DMS114 treated with DMSO at 0.1 percent for 48 hours (cell line): ENCODE results near the gene SCML2.
"Not testable (repeated sequence)": the region's sequence is repeated elsewhere in the genome, so short reads cannot be mapped to it uniquely, and the experiment has no call there.

Source experiments
- DNase-seq: peaks from one replicate; lab custom pipeline; 2025; ENCODE audit not compliant: unreplicated experiment; lab: John Stamatoyannopoulos, UW

Gene SCML2

DNA sequence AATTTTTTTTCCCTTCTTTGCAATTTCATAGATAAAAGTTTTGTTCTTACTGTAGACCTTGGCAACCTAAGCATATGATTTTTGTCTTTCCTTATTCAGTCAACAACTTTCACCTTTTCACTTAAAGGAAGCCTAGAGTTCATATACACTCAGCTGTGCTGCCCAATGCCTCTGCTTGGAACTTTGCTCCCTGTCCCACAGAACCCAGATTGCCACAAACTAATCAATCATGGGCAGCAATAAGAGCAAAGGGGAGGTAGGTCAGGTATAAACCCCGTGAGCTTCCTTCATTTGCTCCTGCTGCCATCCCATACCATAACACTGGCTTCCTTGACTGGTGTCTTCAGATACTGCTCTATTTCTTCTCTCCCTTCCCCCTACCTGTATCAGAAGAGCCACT, 82.8 kb downstream of the SCML2 start:
- DNase-seq: no peak

DNA sequence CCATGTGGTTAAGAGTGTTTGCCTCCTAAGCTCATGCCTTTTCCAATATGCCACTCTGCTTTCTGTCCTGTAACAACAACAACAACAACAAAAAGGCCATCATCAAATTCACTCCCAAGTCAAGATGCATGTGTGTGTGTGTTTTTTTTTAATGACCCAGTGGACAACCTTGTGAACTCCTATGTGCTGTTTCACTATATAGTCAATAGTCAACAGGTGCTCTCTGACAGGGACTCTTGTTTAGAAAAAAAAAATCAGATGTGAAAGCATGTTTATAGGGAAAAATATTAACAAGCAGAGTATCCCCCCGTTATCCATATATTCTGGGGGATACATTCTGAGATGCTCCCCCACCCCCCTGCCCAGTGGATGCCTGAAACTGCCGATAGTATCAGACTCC, 83.2 kb downstream of the SCML2 start:
- DNase-seq: no peak

DNA sequence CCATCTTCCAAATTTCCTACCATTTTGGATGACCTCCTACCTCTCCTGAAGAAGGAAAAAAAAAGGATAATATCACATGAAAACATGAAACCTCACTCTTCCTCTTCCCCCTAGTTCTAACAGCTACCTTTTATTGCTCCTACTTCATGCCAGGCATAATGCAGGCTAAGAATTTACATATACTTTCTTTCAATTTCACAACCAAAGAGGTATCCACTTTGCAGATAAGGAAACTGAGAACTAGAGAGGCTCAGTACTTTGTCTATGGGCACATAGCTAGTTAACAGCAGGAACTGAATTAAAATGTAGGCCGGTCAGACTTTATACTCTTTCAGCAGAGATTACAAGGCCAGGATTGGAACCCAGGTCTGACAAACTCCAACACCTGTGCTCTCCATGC, 99.4 kb downstream of the SCML2 start:
- DNase-seq: no peak

DNA sequence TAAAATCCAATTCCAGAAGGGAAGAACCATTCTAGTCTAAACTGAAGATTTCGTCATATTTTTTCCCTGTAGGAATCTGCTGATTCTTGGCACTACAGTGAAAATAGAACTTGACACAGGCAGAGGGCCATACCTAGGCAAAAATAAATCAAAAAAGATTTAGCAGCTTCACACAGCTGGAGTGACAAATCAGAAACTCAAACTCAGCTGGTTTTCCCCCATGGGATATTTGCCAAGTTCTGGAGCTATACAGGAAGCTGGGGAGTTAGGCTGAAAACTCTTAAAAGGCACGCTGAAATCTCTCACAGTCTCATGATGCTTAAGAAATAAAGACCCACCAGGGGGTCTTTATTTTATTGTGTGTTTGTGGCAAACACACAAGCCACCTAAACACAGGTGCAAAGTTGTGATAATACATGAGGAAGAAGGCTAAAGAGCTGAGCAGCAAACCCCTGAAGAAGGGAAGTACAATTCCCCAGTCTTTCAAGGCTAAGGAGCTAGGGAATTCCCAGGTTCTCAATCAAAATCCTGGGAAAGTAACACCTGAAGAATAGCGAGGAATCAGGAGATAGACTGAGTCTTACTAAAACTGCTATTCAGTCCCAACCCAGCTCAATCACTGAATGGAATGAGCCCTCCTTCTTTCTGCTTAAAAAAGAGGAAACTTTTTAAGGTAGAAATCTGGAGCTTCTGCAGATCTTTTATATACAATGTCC, 101.7 kb downstream of the SCML2 start:
- no peak for DNase-seq

DNA sequence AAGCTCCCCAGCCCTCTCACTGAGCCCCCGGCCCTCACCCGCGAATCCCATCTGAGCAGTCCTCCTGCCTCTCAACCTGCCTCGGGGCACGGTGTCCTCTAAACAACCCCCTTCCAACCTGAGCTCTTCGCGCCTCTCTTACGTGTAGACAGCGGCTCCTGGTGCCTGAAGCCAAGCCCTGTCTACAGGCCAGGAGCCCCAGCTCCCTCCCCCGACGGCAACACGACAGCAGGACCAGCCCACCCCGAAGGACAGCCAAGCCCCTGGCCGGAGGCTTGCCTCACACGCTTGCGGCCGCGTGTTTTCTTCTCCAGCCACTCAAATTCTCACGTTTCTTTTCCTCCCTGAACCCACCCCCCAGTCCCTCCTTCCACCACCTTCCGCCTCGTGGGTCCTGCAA, 124.8 kb downstream of the SCML2 start:
- DNase-seq: not testable (repeated sequence)

DNA sequence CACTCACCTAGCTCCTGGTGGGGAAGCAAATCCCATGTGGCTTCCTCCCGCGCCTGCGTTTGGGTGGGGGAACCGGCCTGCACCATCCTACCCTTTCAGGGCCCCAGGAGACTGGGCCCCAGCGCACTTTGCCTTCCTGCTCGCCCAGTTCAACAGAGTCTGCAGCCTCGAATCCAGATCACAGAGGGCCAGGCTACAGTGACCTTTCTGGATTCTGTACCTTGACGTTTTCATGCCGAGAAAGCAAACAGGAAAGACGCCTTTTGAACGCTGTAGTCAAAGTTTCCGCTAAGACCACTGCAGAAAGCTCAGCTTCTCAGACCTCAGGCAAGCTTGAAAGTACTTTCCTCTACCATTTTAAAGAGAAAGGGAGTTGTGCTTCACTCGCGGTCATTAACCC, 126.4 kb downstream of the SCML2 start:
- DNase-seq: no peak

DNA sequence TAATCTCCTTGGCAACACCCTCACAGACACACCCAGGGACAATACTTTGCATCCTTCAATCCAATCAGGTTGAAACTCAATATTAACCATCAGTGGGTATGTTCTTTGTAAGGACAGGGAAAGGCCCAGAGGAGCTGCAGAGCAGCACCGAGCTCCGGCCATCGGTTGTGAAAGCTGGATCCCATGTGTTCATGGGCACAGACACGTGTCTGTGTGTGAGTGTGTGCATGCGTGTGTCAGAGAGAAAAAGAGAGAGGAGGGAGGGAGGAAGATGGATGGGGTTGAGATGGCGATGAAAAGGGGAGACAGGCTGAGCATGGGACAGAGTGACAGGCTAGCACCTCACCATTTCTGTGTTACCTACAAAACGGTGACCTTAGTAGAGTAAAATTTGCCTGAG, 127.0 kb downstream of the SCML2 start:
- no peak for DNase-seq

DNA sequence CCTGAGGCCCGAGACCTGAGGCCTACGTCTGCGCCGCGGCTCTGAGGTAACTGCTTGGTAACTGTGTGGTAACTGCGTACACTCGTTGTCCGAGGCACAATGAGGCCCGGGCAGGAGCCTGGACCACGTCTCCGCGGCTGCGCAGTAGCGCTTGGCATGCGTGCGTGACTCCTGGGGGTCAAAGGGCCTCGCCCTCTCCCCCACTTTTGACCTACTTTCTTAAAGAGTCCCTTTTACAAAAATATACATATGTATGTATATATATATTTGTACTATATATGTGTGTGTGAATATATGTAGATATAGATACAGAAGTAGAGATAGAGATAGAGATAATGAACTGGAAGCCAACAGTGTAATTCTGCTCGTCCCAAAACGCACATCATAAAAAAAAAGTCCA, 133.7 kb downstream of the SCML2 start, which contains the start of gene BEND2:
Gene BEND2, minus strand, starts transcription at position 101 of the 400 bp plus-strand sequence. CDS start 136 bp downstream, outside the sequence.
- no peak for DNase-seq

DNA sequence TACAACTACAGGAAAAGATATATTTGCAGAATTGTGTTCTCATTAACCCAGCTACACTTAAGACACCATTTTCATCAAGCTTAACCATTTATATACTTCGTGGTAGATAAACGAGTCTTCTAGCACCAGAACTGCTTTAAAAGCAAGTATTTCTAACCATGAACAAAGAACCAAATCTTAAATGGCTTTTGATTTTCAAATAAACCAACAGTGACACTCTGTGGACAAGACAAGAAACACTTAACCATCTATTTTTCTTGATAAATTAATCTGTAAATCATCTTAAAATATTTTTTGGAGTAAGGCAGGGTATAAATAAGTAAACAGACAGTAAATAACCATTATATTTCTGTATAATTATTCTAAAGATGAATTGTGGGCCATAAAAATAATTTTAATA, 144.0 kb downstream of the SCML2 start:
- peak; percentile 1 for DNase-seq

DNA sequence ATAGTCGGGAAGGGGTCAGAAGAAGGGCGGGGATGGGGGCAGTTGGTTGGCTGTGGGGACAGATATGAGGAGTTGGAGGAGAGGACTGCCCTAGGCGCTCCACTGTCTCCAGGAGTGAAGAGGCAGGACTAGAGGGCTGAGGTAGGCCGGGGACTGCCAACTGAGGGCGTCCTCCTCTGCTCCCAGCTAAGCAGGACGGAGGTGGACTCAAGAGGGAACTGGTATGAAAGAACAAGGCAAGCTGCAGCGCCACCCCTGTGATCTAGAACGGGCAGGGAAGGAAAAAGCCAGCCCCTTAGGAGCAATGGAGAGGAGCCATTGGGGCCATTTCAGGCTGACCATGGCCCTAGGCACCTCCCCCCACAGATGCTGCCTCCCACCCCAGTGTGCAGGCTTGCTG, 147.8 kb downstream of the SCML2 start:
- no peak for DNase-seq

DNA sequence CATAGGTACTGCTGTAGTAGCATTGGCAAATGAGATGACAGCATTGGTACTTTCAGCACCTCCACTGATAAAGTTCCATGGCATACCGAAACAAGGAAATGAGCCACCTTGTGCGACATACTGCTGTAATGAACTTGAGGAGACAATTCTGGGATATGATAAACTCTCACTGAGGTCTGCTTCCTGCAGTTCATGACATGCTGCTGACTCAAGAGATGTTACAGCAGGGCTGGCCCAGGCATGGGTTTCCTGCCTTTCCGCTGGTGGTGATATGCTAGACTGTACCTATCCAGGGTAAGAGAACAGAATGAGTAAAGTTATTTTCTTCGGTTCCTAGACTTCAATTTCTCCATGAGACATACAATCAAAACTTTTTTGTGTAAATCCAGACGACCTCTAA, 150.9 kb downstream of the SCML2 start:
- no peak for DNase-seq

DNA sequence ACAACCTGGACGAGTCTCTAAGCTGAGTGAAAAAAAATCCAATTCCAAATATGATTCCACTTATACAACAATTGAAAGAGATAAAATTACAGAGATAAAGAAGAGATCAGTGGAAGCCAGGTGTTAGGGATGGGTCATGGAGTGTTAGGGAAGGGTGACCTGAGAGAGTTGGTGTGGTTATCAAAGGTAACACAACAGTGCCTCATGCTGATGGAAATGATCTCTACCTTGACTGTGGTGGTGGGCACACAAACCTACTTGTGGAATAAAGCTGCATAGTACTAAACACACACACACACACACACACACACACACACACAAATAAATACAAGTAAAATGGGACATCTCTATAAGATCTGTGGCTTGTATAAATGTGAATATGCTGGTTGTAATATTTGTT, 159.8 kb downstream of the SCML2 start:
- no peak for DNase-seq
